H1 (cell line): ENCODE measurements around the gene CBFA2T2. TPM values are rescaled to one million over a fixed set of nuclear protein-coding genes. Genes with fewer than 3 reads are reported as not detected.

Experiments
- CTCF ChIA-PET: fragments of 300-600 bp; sonication (Branson Sonifier 250); formaldehyde crosslinking; loops from one replicate; lab custom pipeline; 2021; ENCODE audit not compliant: partially characterized antibody; lab: Charles Lee
- POLR2A ChIA-PET: fragments of 300-600 bp; sonication (Branson Sonifier 250); formaldehyde crosslinking; loops from one replicate; lab custom pipeline; 2021; ENCODE audit warnings: inconsistent platforms; ENCODE audit not compliant: partially characterized antibody; lab: Charles Lee
- DNase-seq, 2 experiments: peaks; one replicate each; pipeline versions ENCODE4 v3.0.0 to v3.0.0-alpha.2; 2010 to 2022; ENCODE audit warnings: low spot score in 2 of 2, low read depth in 1 of 2, mixed read lengths in 1 of 2
- FAIRE-seq: peaks from 2 replicates; lab custom pipeline; 2011; peaks lifted over from hg19 to GRCh38; lab: Jason Lieb, UNC
- H2AFZ ChIP-seq: 2 replicates; pipeline ENCODE4 v1.8.1; 2012; ENCODE audit warnings: low read length, inconsistent platforms
- H2AK5ac ChIP-seq: 2 replicates; pipeline ENCODE4 v1.6.1; 2013; ENCODE audit warnings: low read depth, low read length
- H2BK120ac ChIP-seq: replicated peaks from 2 replicates; pipeline ENCODE3; 2013; ENCODE audit warnings: low read depth, low read length, inconsistent platforms
- H2BK12ac ChIP-seq: 2 replicates; pipeline ENCODE4 v1.6.1; 2013; ENCODE audit warnings: low read depth, low read length
- H2BK15ac ChIP-seq: 2 replicates; pipeline ENCODE4 v1.6.1; 2013; ENCODE audit warnings: low read length
- H2BK20ac ChIP-seq: 2 replicates; pipeline ENCODE4 v1.6.1; 2013; ENCODE audit warnings: low read length
- H2BK5ac ChIP-seq: 2 replicates; pipeline ENCODE4 v1.6.1; 2013; ENCODE audit warnings: low read depth, low read length
- H3K14ac ChIP-seq: 2 replicates; pipeline ENCODE4 v1.6.1; 2013; ENCODE audit warnings: inconsistent platforms; ENCODE audit not compliant: insufficient read length
- H3K18ac ChIP-seq: 2 replicates; pipeline ENCODE4 v1.6.1; 2013; ENCODE audit warnings: low read length; ENCODE audit errors: extremely low read depth
- H3K23ac ChIP-seq: 2 replicates; pipeline ENCODE4 v1.6.1; 2013; ENCODE audit warnings: inconsistent platforms; ENCODE audit not compliant: insufficient read length
- H3K23me2 ChIP-seq: 2 replicates; pipeline ENCODE4 v1.6.1; 2013; ENCODE audit warnings: low read depth, low read length
- H3K27ac ChIP-seq: 2 replicates; pipeline ENCODE4 v1.6.1; 2011; ENCODE audit warnings: low read depth, low read length, inconsistent platforms
- H3K27me3 ChIP-seq, 4 experiments: replicated peaks in 1 of 4; 1 replicate in 1 of 4; 2 replicates in 3 of 4; pipeline versions ENCODE4 v1.6.1 to v1.8.1; 2011 to 2013; ENCODE audit warnings: low read length in 3 of 4, mild to moderate bottlenecking in 3 of 4, inconsistent platforms in 2 of 4, mixed read lengths in 2 of 4, moderate library complexity in 1 of 4; ENCODE audit not compliant: control insufficient read depth in 3 of 4, insufficient read depth in 3 of 4; ENCODE audit errors: extremely low read depth in 1 of 4
- H3K36me3 ChIP-seq, 4 experiments: 2 replicates each; pipeline versions ENCODE4 v1.6.1 to v1.8.1; 2011 to 2013; ENCODE audit warnings: mild to moderate bottlenecking in 4 of 4, low read length in 3 of 4, moderate library complexity in 2 of 4, control low read depth in 1 of 4, inconsistent platforms in 1 of 4; ENCODE audit not compliant: insufficient read depth in 4 of 4, control insufficient read depth in 2 of 4
- H3K4ac ChIP-seq: replicated peaks from 2 replicates; pipeline ENCODE3; 2013; ENCODE audit warnings: low read length, low read depth, mixed read lengths, inconsistent platforms; ENCODE audit not compliant: insufficient read length
- H3K4me1 ChIP-seq, 4 experiments: replicated peaks in 1 of 4; 1 replicate in 1 of 4; 2 replicates in 3 of 4; pipeline versions ENCODE4 v1.6.1 to v1.8.1; 2011 to 2013; ENCODE audit warnings: low read length in 3 of 4, inconsistent platforms in 2 of 4, mixed read lengths in 1 of 4; ENCODE audit not compliant: insufficient read depth in 4 of 4, control insufficient read depth in 3 of 4
- H3K4me2 ChIP-seq, 2 experiments: 2 replicates each; pipeline versions ENCODE4 v1.6.1 to v1.8.1; 2011 to 2013; ENCODE audit warnings: low read depth in 2 of 2, low read length in 2 of 2, control low read depth in 1 of 2, inconsistent platforms in 1 of 2, mild to moderate bottlenecking in 1 of 2; ENCODE audit not compliant: insufficient read depth in 1 of 2
- H3K4me3 ChIP-seq, 4 experiments: fragments of 200-600, 300-600 bp in 1 of 4; sonication (generic), shearing (Covaris generic), sonication (Bioruptor Twin) in 1 of 4; 2 replicates each; pipeline versions ENCODE4 v1.5.1 to v1.8.1; 2011 to 2016; ENCODE audit warnings: low read length in 4 of 4, low read depth in 3 of 4, control low read depth in 2 of 4, inconsistent platforms in 2 of 4, mild to moderate bottlenecking in 2 of 4, mixed read lengths in 1 of 4, moderate library complexity in 1 of 4; ENCODE audit not compliant: insufficient read depth in 2 of 4; ENCODE audit errors: extremely low read depth in 1 of 4
- H3K56ac ChIP-seq: replicated peaks from 2 replicates; pipeline ENCODE3; 2013; ENCODE audit warnings: low read depth, mild to moderate bottlenecking, mixed read lengths, low read length, inconsistent platforms; ENCODE audit not compliant: insufficient read length
- H3K79me1 ChIP-seq: 2 replicates; pipeline ENCODE4 v1.6.1; 2013; ENCODE audit warnings: low read depth, low read length, control low read depth
- H3K79me2 ChIP-seq, 2 experiments: 2 replicates each; pipeline versions ENCODE4 v1.6.1 to v1.8.1; 2012 to 2013; ENCODE audit warnings: low read length in 2 of 2, mild to moderate bottlenecking in 2 of 2, inconsistent platforms in 1 of 2; ENCODE audit not compliant: insufficient read depth in 2 of 2, control insufficient read depth in 1 of 2
- H3K9ac ChIP-seq, 4 experiments: replicated peaks in 1 of 4; 1 replicate in 1 of 4; 2 replicates in 3 of 4; pipeline versions ENCODE4 v1.6.1 to v1.8.1; 2011 to 2013; ENCODE audit warnings: low read depth in 3 of 4, low read length in 3 of 4, control low read depth in 2 of 4, mild to moderate bottlenecking in 2 of 4, moderate library complexity in 2 of 4, inconsistent platforms in 1 of 4; ENCODE audit errors: extremely low read depth in 1 of 4
- H3K9me3 ChIP-seq, 2 experiments: 2 replicates each; pipeline versions ENCODE4 v1.6.1 to v1.8.1; 2012 to 2013; ENCODE audit warnings: mild to moderate bottlenecking in 2 of 2, moderate library complexity in 2 of 2, control low read depth in 1 of 2, inconsistent platforms in 1 of 2, low read depth in 1 of 2, low read length in 1 of 2, mixed read lengths in 1 of 2; ENCODE audit not compliant: insufficient read depth in 2 of 2
- H4K20me1 ChIP-seq, 2 experiments: replicated peaks in 1 of 2; 2 replicates each; pipeline versions ENCODE3 to v1.8.1; 2011 to 2013; ENCODE audit warnings: inconsistent platforms in 2 of 2, low read length in 2 of 2, mild to moderate bottlenecking in 1 of 2; ENCODE audit not compliant: insufficient read depth in 2 of 2, control insufficient read depth in 1 of 2
- H4K5ac ChIP-seq: 2 replicates; pipeline ENCODE4 v1.6.1; 2013; ENCODE audit warnings: low read length, low read depth, mixed read lengths, inconsistent platforms; ENCODE audit not compliant: insufficient read length
- H4K8ac ChIP-seq: 2 replicates; pipeline ENCODE4 v1.8.0; 2013; ENCODE audit warnings: mild to moderate bottlenecking, moderate library complexity, low read length, inconsistent platforms; ENCODE audit not compliant: insufficient read depth; ENCODE audit errors: extremely low read depth
- H4K91ac ChIP-seq: replicated peaks from 2 replicates; pipeline ENCODE3; 2013; ENCODE audit warnings: low read length, mixed read lengths, inconsistent platforms; ENCODE audit not compliant: insufficient read length
- WGBS, 2 experiments: shearing (Covaris generic) in 1 of 2; methylation state at CpG; one replicate each; pipeline versions ENCODE4 v1.1.6 to v1.1.7; 2013 to 2015; ENCODE audit warnings: low lambda C conversion rate in 2 of 2, mixed read lengths in 2 of 2, inconsistent platforms in 1 of 2, low coverage in 1 of 2, missing lambda C conversion rate in 1 of 2; ENCODE audit not compliant: insufficient replicate concordance in 2 of 2, insufficient coverage in 1 of 2, insufficient read length in 1 of 2; ENCODE audit errors: extremely low coverage in 1 of 2, missing lambda C conversion rate in 1 of 2; 5-methylcytosine and 5-hydroxymethylcytosine counted together
- polyA plus RNA-seq, 7 experiments: library from polyadenylated mRNA; depleted of rRNA in 3 of 7; stranded (reverse) in 5 of 7; unstranded in 2 of 7; fragments of >200 nt in 5 of 7; fragments of 200-250 nt in 2 of 7; gene quantifications; 1 replicate in 5 of 7; 2 replicates in 1 of 7; 4 replicates in 1 of 7; pipeline versions ENCODE4 v1.2.1 to v1.2.3, GENCODE V29; 2011 to 2013; ENCODE audit warnings: missing spikeins in 2 of 7, mixed read lengths in 2 of 7
- total RNA-seq: library from RNA; stranded (reverse); fragmentation: NEBNext Ultra II Directional; extraction: Animal tissue kit (Norgen Biotek cat#: 25700); gene quantifications from 2 replicates; pipeline ENCODE4 v1.2.1, GENCODE V29; 2021

The CBFA2T2 gene
- total and polyA plus RNA-seq, 2 of the 8 experiments (the other 6 are each of a cell fraction or from before 2014, with no cell fraction given) = 11.6 to 12.9 TPM

DNA sequence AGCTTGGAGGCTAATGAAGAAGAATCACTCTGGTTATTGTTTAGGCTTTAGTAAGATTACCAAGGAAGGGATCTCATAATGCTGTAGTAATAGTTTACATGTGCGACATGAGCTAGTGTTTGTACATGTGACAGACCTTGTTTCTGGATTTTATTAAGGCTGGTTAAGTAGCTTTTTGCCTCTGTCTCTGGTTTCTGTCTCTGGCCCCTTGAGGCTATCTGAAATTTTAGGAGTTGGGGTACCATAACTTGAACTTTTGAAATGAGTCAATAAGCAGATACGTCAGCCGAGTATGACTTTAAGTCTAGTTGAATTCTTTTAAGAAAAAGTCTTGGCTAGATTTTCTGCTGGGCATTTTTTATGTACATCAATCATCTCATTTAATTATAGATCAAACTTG is 9.5 kb downstream of the CBFA2T2 start:
- DNase-seq (no peak), FAIRE-seq (no peak)
- Histone ChIP-seq H3K36me3 (no peaks in the 10 kb centered on the region), H4K91ac (no peak overlapping the region), H3K27ac (no peak overlapping the region), H2AK5ac (no peak overlapping the region), H3K4me3 (no peak overlapping the region), H3K4me1 (no peaks in the 10 kb centered on the region), H3K27me3 (no peaks in the 10 kb centered on the region), H3K14ac (no peak overlapping the region), H3K18ac (no peak overlapping the region), H4K8ac (no peak overlapping the region), H3K4me2 (no peak overlapping the region), H3K23ac (no peak overlapping the region), H2BK5ac (no peak overlapping the region), H2BK120ac (no peak overlapping the region), H3K79me1 (no peaks in the 10 kb centered on the region), H2BK12ac (no peak overlapping the region), H3K9me3 (no peaks in the 10 kb centered on the region), H3K23me2 (no peaks in the 10 kb centered on the region), H3K79me2 (peaks cover 0 to 8% of the 10 kb centered on the region in 2 experiments; a peak in 2 of 4 replicates), H2BK20ac (no peak overlapping the region), H4K5ac (no peak overlapping the region), H4K20me1 (no peaks in the 10 kb centered on the region), H3K4ac (no peak overlapping the region), H3K56ac (no peak overlapping the region), H2AFZ (no peak overlapping the region), H3K9ac (no peak overlapping the region), H2BK15ac (no peak overlapping the region)
- ChIA-PET POLR2A (interaction anchor here (0.8 kb wide), 1 partner anchor 54 kb away, joined by 3 read pairs; no protein-coding TSS in a partner anchor), CTCF (interaction anchor here (0.6 kb wide), 1 partner anchor 87 kb away, joined by 4 read pairs; no protein-coding TSS in a partner anchor)
- 95% methylated on average over 3 of the region's 3 CpGs; no CpG with 5 or more reads in 1 of the 2 experiments for WGBS, 2 experiments
